Karpas-422 (cell line): ENCODE measurements around the gene SDSL. TPM values are rescaled to one million over a fixed set of nuclear protein-coding genes. Genes with fewer than 3 reads are reported as not detected.

Source experiments
- DNase-seq: peaks from one replicate; pipeline ENCODE4 v3.0.0-alpha.2; 2015
- H2AFZ ChIP-seq: fragments of 200-600 bp; sonication (generic); 2 replicates; pipeline ENCODE4 v1.6.1; 2014; ENCODE audit warnings: antibody characterized with exemption, low read length, mixed read lengths
- H3K27ac ChIP-seq: fragments of 200-600 bp; sonication (generic); 2 replicates; pipeline ENCODE4 v1.5.1; 2014; ENCODE audit warnings: mild to moderate bottlenecking, low read length, moderate library complexity
- H3K27me3 ChIP-seq: fragments of 200-600 bp; sonication (generic); 2 replicates; pipeline ENCODE4 v1.6.1; 2014; ENCODE audit warnings: low read length, mixed read lengths
- H3K36me3 ChIP-seq: fragments of 200-600 bp; sonication (generic); 2 replicates; pipeline ENCODE4 v1.6.1; 2014; ENCODE audit warnings: low read length, mixed read lengths; ENCODE audit not compliant: insufficient read depth
- H3K4me1 ChIP-seq: fragments of 200-600 bp; sonication (generic); 2 replicates; pipeline ENCODE4 v1.6.1; 2014; ENCODE audit warnings: mild to moderate bottlenecking, low read length, mixed read lengths
- H3K4me2 ChIP-seq: fragments of 200-600 bp; sonication (generic); 2 replicates; pipeline ENCODE4 v1.6.1; 2014; ENCODE audit warnings: low read length, low read depth, mild to moderate bottlenecking; ENCODE audit not compliant: poor library complexity, severe bottlenecking
- H3K4me3 ChIP-seq: fragments of 200-600 bp; sonication (generic); 2 replicates; pipeline ENCODE4 v1.5.1; 2014; ENCODE audit warnings: mild to moderate bottlenecking, antibody characterized with exemption, low read length, mixed read lengths
- H3K79me2 ChIP-seq: fragments of 200-600 bp; sonication (generic); 2 replicates; pipeline ENCODE4 v1.6.1; 2014; ENCODE audit warnings: mild to moderate bottlenecking, low read length, mixed read lengths
- H3K9ac ChIP-seq: fragments of 200-600 bp; sonication (generic); 2 replicates; pipeline ENCODE4 v1.6.0; 2014; ENCODE audit warnings: low read length
- H3K9me2 ChIP-seq: fragments of 200-600 bp; sonication (generic), shearing (Covaris generic); replicated peaks from 2 replicates; pipeline ENCODE4 v1.6.0; 2014; ENCODE audit warnings: mild to moderate bottlenecking, low read length, moderate library complexity; ENCODE audit not compliant: insufficient read depth
- H3K9me3 ChIP-seq: fragments of 300-700, 200-600 bp; sonication (generic); 2 replicates; pipeline ENCODE4 v1.6.1; 2014; ENCODE audit warnings: low read length, mixed read lengths
- H4K20me1 ChIP-seq: fragments of 200-600 bp; sonication (generic); 2 replicates; pipeline ENCODE4 v1.6.1; 2014; ENCODE audit warnings: mild to moderate bottlenecking, antibody characterized with exemption, low read length, low read depth; ENCODE audit not compliant: insufficient read depth
- total RNA-seq: library from RNA; depleted of rRNA; stranded (reverse); fragments of >200 nt; shearing (Covaris generic); gene quantifications from 2 replicates; pipeline ENCODE4 v1.2.3, GENCODE V29; 2014; ENCODE audit warnings: low replicate concordance

Gene SDSL
- total RNA-seq, 1 experiment from 2014 or later: not detected

DNA sequence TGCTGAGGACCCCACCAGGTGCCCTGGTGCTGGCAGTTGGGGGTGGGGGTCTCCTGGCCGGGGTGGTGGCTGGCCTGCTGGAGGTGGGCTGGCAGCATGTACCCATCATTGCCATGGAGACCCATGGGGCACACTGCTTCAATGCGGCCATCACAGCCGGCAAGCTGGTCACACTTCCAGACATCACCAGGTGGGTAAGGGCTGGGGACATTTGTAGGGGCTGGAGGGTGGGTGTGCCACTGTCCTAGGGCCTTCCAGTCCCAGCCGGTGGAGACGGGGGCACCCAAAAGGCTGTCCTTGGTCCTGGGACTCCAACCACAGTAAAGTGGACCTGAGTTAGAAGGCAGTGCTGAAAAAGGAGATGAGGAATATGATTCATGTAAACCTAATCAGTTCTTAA is 13.2 kb downstream of the SDSL start:
- Histone ChIP-seq H3K9ac (no peak overlapping the region), H3K4me2 (no peak overlapping the region), H3K27me3 (no peaks in the 10 kb centered on the region; the same call in 1 of the 2 replicates), H3K9me3 (no peaks in the 10 kb centered on the region), H3K9me2 (no peaks in the 10 kb centered on the region), H3K36me3 (no peaks in the 10 kb centered on the region), H3K27ac (no peak overlapping the region), H3K4me1 (no peaks in the 10 kb centered on the region), H2AFZ (no peak overlapping the region), H4K20me1 (no peaks in the 10 kb centered on the region; the same call in 1 of the 2 replicates), H3K79me2 (no peaks in the 10 kb centered on the region), H3K4me3 (no peak overlapping the region)
- DNase-seq: no peak

DNA sequence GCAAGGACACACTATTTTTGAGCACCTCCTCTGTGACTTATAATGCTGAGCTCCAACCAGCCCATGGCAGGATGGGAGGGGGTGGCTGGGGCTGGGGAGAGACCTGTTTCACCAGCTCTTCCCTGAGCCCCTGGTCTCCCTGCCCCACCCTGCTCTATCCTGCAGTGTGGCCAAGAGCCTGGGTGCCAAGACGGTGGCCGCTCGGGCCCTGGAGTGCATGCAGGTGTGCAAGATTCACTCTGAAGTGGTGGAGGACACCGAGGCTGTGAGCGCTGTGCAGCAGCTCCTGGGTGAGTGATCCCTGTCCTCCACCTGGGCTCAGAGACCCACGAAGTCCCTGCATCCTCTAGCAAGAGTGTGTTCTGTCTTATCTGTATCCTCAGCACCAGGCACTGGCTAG is 14.4 kb downstream of the SDSL start:
- no peak overlapping the region for H2AFZ ChIP-seq
- H4K20me1 ChIP-seq: no peaks in the 10 kb centered on the region; the same call in 1 of the 2 replicates
- H3K79me2 ChIP-seq: no peaks in the 10 kb centered on the region
- H3K4me2 ChIP-seq: no peak overlapping the region
- H3K36me3 ChIP-seq: no peaks in the 10 kb centered on the region
- no peak overlapping the region for H3K27ac ChIP-seq
- no peaks in the 10 kb centered on the region for H3K9me3 ChIP-seq
- no peaks in the 10 kb centered on the region; the same call in 1 of the 2 replicates for H3K27me3 ChIP-seq
- DNase-seq: no peak
- no peak overlapping the region for H3K9ac ChIP-seq
- no peak overlapping the region for H3K4me3 ChIP-seq
- H3K9me2 ChIP-seq: no peaks in the 10 kb centered on the region
- H3K4me1 ChIP-seq: no peaks in the 10 kb centered on the region

DNA sequence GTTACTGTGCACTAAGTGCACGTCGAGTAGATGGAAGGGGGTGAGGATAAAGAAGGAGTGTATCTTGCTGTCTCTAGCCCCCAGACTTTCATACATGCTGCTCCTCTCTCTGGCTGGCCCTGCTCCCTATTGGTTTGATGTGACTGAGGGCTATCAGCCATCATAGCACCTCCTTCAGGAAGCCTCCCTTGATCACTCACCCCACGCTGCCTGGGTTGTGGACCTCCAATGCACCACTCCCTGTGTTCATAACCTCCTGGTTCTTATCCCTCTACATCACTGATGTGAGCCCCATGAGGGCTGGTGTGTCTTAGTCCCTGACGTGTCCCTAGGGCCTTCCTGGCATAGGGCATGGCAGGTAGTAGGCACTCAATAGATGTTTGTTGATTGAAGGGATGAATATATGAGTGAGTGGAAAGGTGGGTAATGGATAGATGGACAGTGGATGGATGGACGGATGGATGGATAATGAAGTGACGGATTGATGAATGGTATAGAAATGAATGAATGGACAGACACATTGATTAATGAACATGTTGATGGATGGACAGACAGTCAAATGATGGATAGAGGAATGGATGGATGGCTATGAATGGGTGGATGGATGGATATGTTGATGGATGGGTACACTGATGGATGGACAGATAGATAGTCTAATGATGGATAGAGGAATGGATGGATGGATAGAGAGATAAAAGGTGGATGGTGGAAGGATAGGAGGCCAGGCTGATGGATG is 15.0 kb downstream of the SDSL start:
- Histone ChIP-seq H3K79me2 (no peaks in the 10 kb centered on the region), H3K9me3 (no peaks in the 10 kb centered on the region), H3K4me3 (no peak overlapping the region), H3K4me2 (no peak overlapping the region), H2AFZ (no peak overlapping the region), H3K4me1 (no peaks in the 10 kb centered on the region), H3K27ac (no peak overlapping the region), H3K9me2 (no peaks in the 10 kb centered on the region), H3K9ac (no peak overlapping the region), H4K20me1 (no peaks in the 10 kb centered on the region; the same call in 1 of the 2 replicates), H3K36me3 (no peaks in the 10 kb centered on the region), H3K27me3 (no peaks in the 10 kb centered on the region; the same call in 1 of the 2 replicates)
- no peak for DNase-seq

DNA sequence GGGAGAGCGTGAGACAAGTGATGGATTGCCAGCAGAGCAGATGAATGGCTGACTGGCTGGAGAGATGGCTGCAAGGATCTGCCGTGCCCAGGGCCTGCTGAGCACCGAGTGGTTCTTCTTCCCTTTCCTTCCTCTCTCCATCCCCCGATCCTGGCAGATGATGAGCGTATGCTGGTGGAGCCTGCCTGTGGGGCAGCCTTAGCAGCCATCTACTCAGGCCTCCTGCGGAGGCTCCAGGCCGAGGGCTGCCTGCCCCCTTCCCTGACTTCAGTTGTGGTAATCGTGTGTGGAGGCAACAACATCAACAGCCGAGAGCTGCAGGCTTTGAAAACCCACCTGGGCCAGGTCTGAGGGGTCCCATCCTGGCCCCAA is 15.5 kb downstream of the SDSL start:
- no peak for DNase-seq
- H3K36me3 ChIP-seq: no peaks in the 10 kb centered on the region
- no peak overlapping the region for H3K4me3 ChIP-seq
- H2AFZ ChIP-seq: no peak overlapping the region
- H3K4me2 ChIP-seq: no peak overlapping the region
- no peak overlapping the region for H3K9ac ChIP-seq
- H3K9me2 ChIP-seq: no peaks in the 10 kb centered on the region
- H3K4me1 ChIP-seq: no peaks in the 10 kb centered on the region
- H3K79me2 ChIP-seq: no peaks in the 10 kb centered on the region
- H3K9me3 ChIP-seq: no peaks in the 10 kb centered on the region
- H3K27me3 ChIP-seq: no peaks in the 10 kb centered on the region; the same call in 1 of the 2 replicates
- no peak overlapping the region for H3K27ac ChIP-seq
- H4K20me1 ChIP-seq: no peaks in the 10 kb centered on the region; the same call in 1 of the 2 replicates

DNA sequence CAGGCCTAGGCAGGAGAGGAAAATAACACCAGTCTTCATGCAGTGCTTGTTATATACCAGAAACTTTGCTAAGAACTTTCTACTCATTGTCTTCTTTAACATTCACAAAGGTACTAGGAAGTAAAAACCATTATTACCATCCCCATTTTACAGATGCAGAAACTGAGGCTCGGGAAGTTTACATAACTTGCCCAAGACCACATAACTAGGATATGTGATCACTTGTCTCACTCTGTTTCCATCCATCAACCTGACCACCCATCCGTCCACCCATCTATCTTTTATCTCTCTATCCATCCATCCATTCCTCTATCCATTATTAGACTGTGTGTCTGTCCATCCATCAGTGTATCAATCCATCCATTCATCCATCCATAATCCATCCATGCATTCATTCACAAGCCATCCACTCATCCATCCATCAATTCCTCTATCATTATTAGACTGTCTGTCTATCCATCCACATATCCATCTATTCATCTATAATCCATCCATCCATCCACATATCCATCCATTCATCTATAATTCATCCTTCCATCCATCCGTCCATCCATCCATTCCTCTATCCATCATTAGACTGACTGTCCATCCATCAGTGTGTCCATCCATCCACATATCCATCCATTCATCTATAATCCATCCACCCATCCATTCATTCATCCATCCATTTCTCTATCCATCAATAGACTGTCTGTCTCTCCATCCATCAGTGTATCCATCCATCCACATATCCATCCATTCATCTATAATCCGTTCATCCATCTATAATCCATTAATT is 16.5 kb downstream of the SDSL start:
- H3K4me3 ChIP-seq: no peak overlapping the region
- no peaks in the 10 kb centered on the region; the same call in 1 of the 2 replicates for H3K27me3 ChIP-seq
- no peak for DNase-seq
- no peaks in the 10 kb centered on the region for H3K36me3 ChIP-seq
- H2AFZ ChIP-seq: no peak overlapping the region
- no peak overlapping the region for H3K27ac ChIP-seq
- H3K9me3 ChIP-seq: no peaks in the 10 kb centered on the region
- no peaks in the 10 kb centered on the region; the same call in 1 of the 2 replicates for H4K20me1 ChIP-seq
- no peak overlapping the region for H3K9ac ChIP-seq
- no peaks in the 10 kb centered on the region for H3K4me1 ChIP-seq
- H3K9me2 ChIP-seq: no peaks in the 10 kb centered on the region
- H3K4me2 ChIP-seq: no peak overlapping the region
- no peaks in the 10 kb centered on the region for H3K79me2 ChIP-seq

DNA sequence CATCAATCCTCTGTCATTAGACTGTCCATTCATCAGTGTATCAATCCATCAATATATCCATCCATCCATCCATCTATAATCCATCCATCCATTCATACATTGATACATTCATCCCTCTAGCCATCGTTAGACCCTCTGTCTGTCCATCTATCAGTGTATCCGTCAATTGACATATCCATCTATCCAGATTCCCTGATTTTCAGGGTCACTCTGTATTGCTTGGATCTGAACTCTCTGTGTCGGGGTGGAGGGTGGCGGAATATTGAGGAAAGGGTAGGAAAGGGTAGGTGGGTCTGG is 17.1 kb downstream of the SDSL start:
- Histone ChIP-seq H3K9ac (no peak overlapping the region), H3K9me2 (no peaks in the 10 kb centered on the region), H3K4me3 (no peak overlapping the region), H3K27me3 (no peaks in the 10 kb centered on the region; the same call in 1 of the 2 replicates), H3K9me3 (no peaks in the 10 kb centered on the region), H2AFZ (no peak overlapping the region), H4K20me1 (no peaks in the 10 kb centered on the region; the same call in 1 of the 2 replicates), H3K4me2 (no peak overlapping the region), H3K36me3 (no peaks in the 10 kb centered on the region), H3K79me2 (no peaks in the 10 kb centered on the region), H3K4me1 (no peaks in the 10 kb centered on the region), H3K27ac (no peak overlapping the region)
- no peak for DNase-seq

DNA sequence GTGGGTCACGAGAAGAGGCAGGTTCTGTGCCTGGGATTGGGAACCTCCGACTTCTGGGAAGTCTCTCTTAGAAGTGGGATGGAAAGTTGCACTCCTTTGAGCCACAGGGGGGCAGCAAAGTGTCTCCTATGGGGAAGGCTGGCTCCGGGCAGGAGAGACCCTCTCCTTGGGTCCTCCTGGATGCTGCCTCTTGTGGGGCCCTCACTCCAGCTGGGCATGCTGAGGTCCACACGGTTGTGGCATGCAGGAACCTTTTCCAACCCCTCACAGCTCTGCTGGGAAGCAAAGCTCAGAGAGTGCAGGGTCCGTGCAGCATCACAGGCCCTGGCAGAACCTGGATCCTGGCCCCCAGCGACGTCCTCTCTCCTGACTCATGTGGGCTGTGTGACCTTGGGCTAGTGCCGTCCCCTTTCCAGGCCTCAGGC is 17.4 kb downstream of the SDSL start:
- no peaks in the 10 kb centered on the region for H3K9me3 ChIP-seq

DNA sequence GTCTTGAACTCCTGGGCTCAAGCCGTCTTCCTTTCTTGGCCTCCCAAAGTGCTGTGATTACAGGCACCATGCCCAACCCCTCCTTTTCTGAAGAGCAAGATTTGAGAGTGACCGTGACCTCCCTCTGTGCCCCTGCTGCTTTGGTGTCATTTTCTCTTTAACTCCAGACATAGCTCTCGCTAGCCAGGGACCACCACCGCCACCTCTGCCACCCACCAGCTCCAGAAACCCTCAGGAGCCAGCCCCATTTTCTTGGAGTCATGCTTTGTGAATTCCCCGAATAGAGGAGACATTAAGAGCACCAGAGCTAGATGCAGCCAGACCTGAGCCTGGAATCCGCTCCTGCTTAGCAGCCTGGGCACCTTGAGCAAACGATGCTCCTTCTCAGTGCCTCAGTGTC is 18.2 kb downstream of the SDSL start:
- no peak overlapping the region for H3K27ac ChIP-seq
- H3K4me2 ChIP-seq: no peak overlapping the region
- no peaks in the 10 kb centered on the region for H3K9me3 ChIP-seq
- DNase-seq: no peak
- H3K9ac ChIP-seq: no peak overlapping the region
- peaks cover 2% of the 10 kb centered on the region; the same call in 1 of the 2 replicates for H3K27me3 ChIP-seq
- no peaks in the 10 kb centered on the region for H3K36me3 ChIP-seq
- H3K9me2 ChIP-seq: no peaks in the 10 kb centered on the region
- H4K20me1 ChIP-seq: no peaks in the 10 kb centered on the region; the same call in 1 of the 2 replicates
- H3K79me2 ChIP-seq: no peaks in the 10 kb centered on the region
- H3K4me3 ChIP-seq: no peak overlapping the region
- no peak overlapping the region for H2AFZ ChIP-seq
- no peaks in the 10 kb centered on the region for H3K4me1 ChIP-seq

More for the DNA sequence above, 17.4 kb downstream of the SDSL start:
- H3K4me1 ChIP-seq: no peaks in the 10 kb centered on the region
- no peaks in the 10 kb centered on the region for H3K9me2 ChIP-seq
- H3K27me3 ChIP-seq: no peaks in the 10 kb centered on the region; the same call in 1 of the 2 replicates
- H3K36me3 ChIP-seq: no peaks in the 10 kb centered on the region
- H3K79me2 ChIP-seq: no peaks in the 10 kb centered on the region
- DNase-seq: peak; percentile 65
- H3K4me2 ChIP-seq: no peak overlapping the region
- no peak overlapping the region for H3K9ac ChIP-seq
- no peak overlapping the region for H3K4me3 ChIP-seq
- H3K27ac ChIP-seq: no peak overlapping the region
- no peak overlapping the region for H2AFZ ChIP-seq
- no peaks in the 10 kb centered on the region; the same call in 1 of the 2 replicates for H4K20me1 ChIP-seq
